ENCODE measurements around the gene PPP1R12A. TPM values are rescaled to one million over a fixed set of nuclear protein-coding genes. Genes with fewer than 3 reads are reported as not detected.

Gene PPP1R12A
- total and polyA plus RNA-seq, 2 of the 4 experiments (the other 2 are of a cell fraction), result 47.7 to 112 TPM

- Histone ChIP-seq H2BK20ac (ENCODE audit: low read depth, low read length) (no peak overlapping the region), H3K14ac (replicated peaks; ENCODE audit: low read depth, low read length) (no peak overlapping the region), H2BK120ac (ENCODE audit: low read depth, low read length) (no peak overlapping the region), H4K91ac (ENCODE audit: insufficient read depth, low read depth, low read length) (no peak overlapping the region), H2AK9ac (replicated peaks; ENCODE audit: low read depth, low read length, poor library complexity) (no peak overlapping the region), H3K27ac (ENCODE audit: insufficient read depth, low read length) (no peak overlapping the region), H4K8ac (ENCODE audit: low read depth in 2 of 2, low read length in 2 of 2) (no peak overlapping the region), H2AFZ (replicated peaks; ENCODE audit: low read length, poor library complexity) (no peak overlapping the region), H3K9ac (ENCODE audit: low read depth, low read length) (no peak overlapping the region), H4K5ac (ENCODE audit: low read depth, low read length) (no peak overlapping the region), H3K9me3 (ENCODE audit: control insufficient read depth, insufficient read depth, low read length) (peaks cover 10% of the 10 kb centered on the region), H2AK5ac (ENCODE audit: low read depth, low read length) (no peak overlapping the region), H3K23ac (ENCODE audit: low read depth, low read length) (no peak overlapping the region), H3K4me1 (ENCODE audit: control insufficient read depth, insufficient read depth, low read length) (peaks cover 2% of the 10 kb centered on the region), H3K18ac (ENCODE audit: low read depth, low read length) (no peak overlapping the region), H2BK5ac (ENCODE audit: low read depth, low read length, poor library complexity, severe bottlenecking) (no peak overlapping the region), H4K20me1 (ENCODE audit: insufficient read depth, low read length) (peaks cover 22% of the 10 kb centered on the region), H3K4me2 (ENCODE audit: low read depth, low read length) (no peak overlapping the region), H3K4ac (ENCODE audit: low read depth, low read length) (no peak overlapping the region), H3K4me3 (ENCODE audit: insufficient read depth, low read depth, low read length) (no peak overlapping the region), H3K79me1 (ENCODE audit: low read depth in 1 of 2, low read length in 2 of 2) (peaks cover 44 to 71% of the 10 kb centered on the region in 2 experiments), H3K36me3 (ENCODE audit: control insufficient read depth, insufficient read depth, low read length) (peaks cover 13% of the 10 kb centered on the region), H3K27me3 (ENCODE audit: control insufficient read depth, insufficient read depth, low read length) (no peaks in the 10 kb centered on the region), H3K56ac (ENCODE audit: extremely low read depth, insufficient read depth, low read length) (no peak overlapping the region), H2BK15ac (ENCODE audit: low read depth, low read length) (no peak overlapping the region), H3K9me1 (ENCODE audit: insufficient read depth, low read length) (peaks cover 6% of the 10 kb centered on the region)
- no peak for ATAC-seq (ENCODE audit: low read depth)
- dilution Hi-C loops (cut with HindIII; ENCODE audit: low sequenced_read_pairs, unreplicated experiment) (no loop called here), intact Hi-C loops (cut with micrococcal nuclease) (no loop called here), in situ Hi-C loops (cut with MboI; ENCODE audit: low sequenced_read_pairs) (no loop called here)
- DNase-seq, result no peak
- WGBS, 2 experiments (ENCODE audit: extremely low coverage in 2 of 2, insufficient read length in 1 of 2), result 100% methylated on average over 1 of the region's 4 CpGs; no CpG with 5 or more reads in 1 of the 2 experiments
- TF ChIP-seq NFE2L2 (IDR thresholded peaks at IDR 0.05; ENCODE audit: low read depth, low read length) (no peak), CTCF (conservative IDR thresholded peaks at IDR 0.05; ENCODE audit: low read depth, low read length) (no peak), BHLHE40 (IDR thresholded peaks at IDR 0.05; ENCODE audit: low read depth, low read length) (no peak), USF2 (IDR thresholded peaks at IDR 0.05; ENCODE audit: low read depth, low read length) (no peak), MAZ (IDR thresholded peaks at IDR 0.05; ENCODE audit: borderline replicate concordance, low read depth, low read length) (no peak), RCOR1 (IDR thresholded peaks at IDR 0.05; ENCODE audit: insufficient replicate concordance, low read length) (no peak), FOS (IDR thresholded peaks at IDR 0.05; ENCODE audit: low read depth, low read length) (no peak), MAFK (IDR thresholded peaks at IDR 0.05; ENCODE audit: low read depth, low read length) (no peak), SMC3 (IDR thresholded peaks at IDR 0.05; ENCODE audit: low read depth, low read length) (no peak), CEBPB (IDR thresholded peaks at IDR 0.05; ENCODE audit: low read depth, low read length) (no peak), MXI1 (IDR thresholded peaks at IDR 0.05; ENCODE audit: borderline replicate concordance, low read depth, low read length) (no peak), ELK1 (IDR thresholded peaks at IDR 0.05; ENCODE audit: borderline replicate concordance, low read depth, low read length) (no peak)
- BruUV-seq (replicated peaks), result no TSS peak
- ChIA-PET POLR2A (ENCODE audit: unreplicated experiment) (no interaction called here), CTCF (interaction anchor here (0.7 kb wide), 1 partner anchor 62 kb away, joined by 3 read pairs; no protein-coding TSS in a partner anchor)
These were observed 93.5 kb downstream of the PPP1R12A start for GRCh38 chr12:79841248-79841877.
